ENCODE data around the gene CENPP. TPM values are rescaled to one million over a fixed set of nuclear protein-coding genes. Genes with fewer than 3 reads are reported as not detected.

CENPP gene
- total RNA-seq, 5 donors from 2014 or later (not counting 1 experiment from before 2014, with no cell fraction given): 1.9 to 5.0 (median 4.3) TPM

GRCh38 chr9:92294297-92294676 is 31.5 kb upstream of the CENPP start:
- H3K4me3 Mint-ChIP-seq: peak overlapping the region; percentile 97 to 99 (median 99)
- Histone ChIP-seq H3K9me3 (no peaks in the 10 kb centered on the region), H3K4me1 (ENCODE audit: control insufficient read depth in 1 of 2, extremely low read depth in 1 of 2, insufficient read depth in 2 of 2, low read length in 2 of 2) (peaks cover 20 to 24% of the 10 kb centered on the region in 2 experiments), H3K36me3 (ENCODE audit: control insufficient read depth in 2 of 2, extremely low read depth in 1 of 2, insufficient read depth in 1 of 2, low read length in 1 of 2) (peaks cover 0 to 24% of the 10 kb centered on the region in 2 donors), H3K27me3 (replicated peaks in 1 of 2; ENCODE audit: control insufficient read depth in 2 of 2, extremely low read depth in 1 of 2, insufficient read depth in 2 of 2, low read length in 1 of 2) (no peaks in the 10 kb centered on the region), H3K27ac (ENCODE audit: low read length) (peak overlapping the region; percentile 78), H3K4me3 (ENCODE audit: control insufficient read depth in 1 of 2, extremely low read depth in 1 of 2, low read length in 1 of 2) (peak overlapping the region; percentile 73 to 89)
- WGBS (ENCODE audit: insufficient coverage): 24% methylated on average over 13 of the region's 13 CpGs
- ChIA-PET POLR2A (no interaction called here), CTCF (no interaction called here)
- DNase-seq (peak in 7 of 35 experiments; percentile 1 to 24 (median 10)), ATAC-seq (replicated peaks in 1 of 4) (no peak)
- no peaks in the 10 kb centered on the region for H3K9me3 Mint-ChIP-seq
- peaks cover 35% of the 10 kb centered on the region for H3K36me3 Mint-ChIP-seq
- peaks cover 47 to 70% (median 64%) of the 10 kb centered on the region in 3 donors for H3K4me1 Mint-ChIP-seq
- peak overlapping the region; percentile 98 to 100 for H3K27ac Mint-ChIP-seq
- H3K27me3 Mint-ChIP-seq: no peaks in the 10 kb centered on the region

- ChIA-PET POLR2A (interaction anchor here in 1 of 2 donors (0.5 to 0.6 kb wide), 2 partner anchors 21 to 83 kb away, joined by 4 to 9 read pairs; no protein-coding TSS in a partner anchor), CTCF (interaction anchor here in 1 of 2 donors (1.6 kb wide), 1 partner anchor 30 kb away, joined by 9 read pairs; the partner anchor contains the start of genes CENPP and NOL8)
These were observed 30.4 kb upstream of the CENPP start for GRCh38 chr9:92295240-92295790.

GRCh38 chr9:92295827-92296258 is 29.9 kb upstream of the CENPP start:
- H3K9me3 ChIP-seq: no peaks in the 10 kb centered on the region
- peaks cover 0 to 37% of the 10 kb centered on the region in 2 donors for H3K36me3 ChIP-seq (ENCODE audit: control insufficient read depth in 2 of 2, extremely low read depth in 1 of 2, insufficient read depth in 1 of 2, low read length in 1 of 2)
- H3K27me3 Mint-ChIP-seq: no peaks in the 10 kb centered on the region
- no peak overlapping the region for H3K4me3 Mint-ChIP-seq
- peak overlapping the region; percentile 71 to 100 for H3K27ac Mint-ChIP-seq
- no peak overlapping the region for H3K27ac ChIP-seq (ENCODE audit: low read length)
- peaks cover 31% of the 10 kb centered on the region for H3K36me3 Mint-ChIP-seq
- DNase-seq (no peak), ATAC-seq (replicated peaks in 1 of 4) (no peak)
- H3K27me3 ChIP-seq (replicated peaks in 1 of 2; ENCODE audit: control insufficient read depth in 2 of 2, extremely low read depth in 1 of 2, insufficient read depth in 2 of 2, low read length in 1 of 2): no peaks in the 10 kb centered on the region
- no peaks in the 10 kb centered on the region for H3K9me3 Mint-ChIP-seq
- POLR2A ChIA-PET: interaction anchor here in 1 of 2 donors (0.6 kb wide), 1 partner anchor 20 kb away, joined by 9 read pairs; no protein-coding TSS in a partner anchor
- 70% methylated on average over 2 of the region's 4 CpGs for WGBS (ENCODE audit: insufficient coverage)
- peaks cover 20 to 24% of the 10 kb centered on the region in 2 experiments for H3K4me1 ChIP-seq (ENCODE audit: control insufficient read depth in 1 of 2, extremely low read depth in 1 of 2, insufficient read depth in 2 of 2, low read length in 2 of 2)
- CTCF ChIA-PET: interaction anchor here in 1 of 2 donors (1.6 kb wide), 1 partner anchor 30 kb away, joined by 9 read pairs; the partner anchor contains the start of genes CENPP and NOL8
- peaks cover 45 to 60% (median 56%) of the 10 kb centered on the region in 3 donors for H3K4me1 Mint-ChIP-seq
- no peak overlapping the region for H3K4me3 ChIP-seq (ENCODE audit: control insufficient read depth in 1 of 2, extremely low read depth in 1 of 2, low read length in 1 of 2)

More at GRCh38 chr9:92295240-92295790, 30.4 kb upstream of the CENPP start:
- H3K27me3 Mint-ChIP-seq: no peaks in the 10 kb centered on the region
- Histone ChIP-seq H3K36me3 (ENCODE audit: control insufficient read depth in 2 of 2, extremely low read depth in 1 of 2, insufficient read depth in 1 of 2, low read length in 1 of 2) (peaks cover 0 to 32% of the 10 kb centered on the region in 2 donors), H3K27ac (ENCODE audit: low read length) (no peak overlapping the region), H3K4me1 (ENCODE audit: control insufficient read depth in 1 of 2, extremely low read depth in 1 of 2, insufficient read depth in 2 of 2, low read length in 2 of 2) (peaks cover 20 to 24% of the 10 kb centered on the region in 2 experiments), H3K9me3 (no peaks in the 10 kb centered on the region), H3K27me3 (replicated peaks in 1 of 2; ENCODE audit: control insufficient read depth in 2 of 2, extremely low read depth in 1 of 2, insufficient read depth in 2 of 2, low read length in 1 of 2) (no peaks in the 10 kb centered on the region), H3K4me3 (ENCODE audit: control insufficient read depth in 1 of 2, extremely low read depth in 1 of 2, low read length in 1 of 2) (no peak overlapping the region)
- peaks cover 47 to 63% (median 59%) of the 10 kb centered on the region in 3 donors for H3K4me1 Mint-ChIP-seq
- no peak for ATAC-seq (replicated peaks in 1 of 4)
- no peaks in the 10 kb centered on the region for H3K9me3 Mint-ChIP-seq
- WGBS (ENCODE audit: insufficient coverage): 100% methylated on average over 3 of the region's 7 CpGs
- H3K36me3 Mint-ChIP-seq: peaks cover 30% of the 10 kb centered on the region
- peak overlapping the region in 2 of 3 donors; percentile 8 to 17 for H3K4me3 Mint-ChIP-seq
- peak overlapping the region; percentile 71 to 100 for H3K27ac Mint-ChIP-seq
- no peak for DNase-seq

- POLR2A ChIA-PET: no interaction called here
- H3K4me1 Mint-ChIP-seq: peaks cover 28 to 45% (median 39%) of the 10 kb centered on the region in 3 donors
- H3K9me3 Mint-ChIP-seq: no peaks in the 10 kb centered on the region
These were observed 28.1 kb upstream of the CENPP start for GRCh38 chr9:92297611-92298010.

GRCh38 chr9:92298036-92298435 is 27.7 kb upstream of the CENPP start:
- H3K27ac ChIP-seq (ENCODE audit: low read length): peak overlapping the region; percentile 75
- no peak for ATAC-seq (replicated peaks in 1 of 4)
- Mint-ChIP-seq H3K27ac (peak overlapping the region; percentile 85 to 94), H3K9me3 (no peaks in the 10 kb centered on the region), H3K4me1 (peaks cover 23 to 41% (median 35%) of the 10 kb centered on the region in 3 donors), H3K36me3 (peaks cover 45% of the 10 kb centered on the region), H3K4me3 (peak overlapping the region in 2 of 3 donors; percentile 68 to 71), H3K27me3 (no peaks in the 10 kb centered on the region)
- peak overlapping the region in 1 of 2 donors; percentile 6 for H3K4me3 ChIP-seq (ENCODE audit: control insufficient read depth in 1 of 2, extremely low read depth in 1 of 2, low read length in 1 of 2)
- H3K27me3 ChIP-seq (replicated peaks in 1 of 2; ENCODE audit: control insufficient read depth in 2 of 2, extremely low read depth in 1 of 2, insufficient read depth in 2 of 2, low read length in 1 of 2): no peaks in the 10 kb centered on the region
- ChIA-PET CTCF (interaction anchor here in 1 of 2 donors (0.5 kb wide), 1 partner anchor 129 kb away, joined by 6 read pairs; no protein-coding TSS in a partner anchor), POLR2A (no interaction called here)
- peaks cover 7 to 12% of the 10 kb centered on the region in 2 experiments for H3K4me1 ChIP-seq (ENCODE audit: control insufficient read depth in 1 of 2, extremely low read depth in 1 of 2, insufficient read depth in 2 of 2, low read length in 2 of 2)
- WGBS (ENCODE audit: insufficient coverage): no CpG with 5 or more reads among the region's 3 CpGs
- H3K36me3 ChIP-seq (ENCODE audit: control insufficient read depth in 2 of 2, extremely low read depth in 1 of 2, insufficient read depth in 1 of 2, low read length in 1 of 2): peaks cover 3 to 58% of the 10 kb centered on the region in 2 donors
- DNase-seq: no peak
- H3K9me3 ChIP-seq: no peaks in the 10 kb centered on the region

More at GRCh38 chr9:92297611-92298010, 28.1 kb upstream of the CENPP start:
- peaks cover 2 to 53% of the 10 kb centered on the region in 2 donors for H3K36me3 ChIP-seq (ENCODE audit: control insufficient read depth in 2 of 2, extremely low read depth in 1 of 2, insufficient read depth in 1 of 2, low read length in 1 of 2)
- H3K27ac Mint-ChIP-seq: peak overlapping the region; percentile 85 to 94
- no peaks in the 10 kb centered on the region for H3K27me3 Mint-ChIP-seq
- DNase-seq (peak in 1 of 35 experiments; percentile 19), ATAC-seq (replicated peaks in 1 of 4) (no peak)
- 100% methylated on average over 1 of the region's 3 CpGs for WGBS (ENCODE audit: insufficient coverage)
- H3K9me3 ChIP-seq: no peaks in the 10 kb centered on the region
- H3K4me3 Mint-ChIP-seq: peak overlapping the region in 2 of 3 donors; percentile 68 to 71
- H3K36me3 Mint-ChIP-seq: peaks cover 41% of the 10 kb centered on the region
- H3K27me3 ChIP-seq (replicated peaks in 1 of 2; ENCODE audit: control insufficient read depth in 2 of 2, extremely low read depth in 1 of 2, insufficient read depth in 2 of 2, low read length in 1 of 2): no peaks in the 10 kb centered on the region
- H3K4me1 ChIP-seq (ENCODE audit: control insufficient read depth in 1 of 2, extremely low read depth in 1 of 2, insufficient read depth in 2 of 2, low read length in 2 of 2): peaks cover 11 to 13% of the 10 kb centered on the region in 2 experiments
- peak overlapping the region in 1 of 2 donors; percentile 6 for H3K4me3 ChIP-seq (ENCODE audit: control insufficient read depth in 1 of 2, extremely low read depth in 1 of 2, low read length in 1 of 2)
- peak overlapping the region; percentile 75 for H3K27ac ChIP-seq (ENCODE audit: low read length)
- CTCF ChIA-PET: no interaction called here

- Histone ChIP-seq H3K4me1 (ENCODE audit: control insufficient read depth in 1 of 2, extremely low read depth in 1 of 2, insufficient read depth in 2 of 2, low read length in 2 of 2) (peaks cover 5 to 10% of the 10 kb centered on the region in 2 experiments), H3K4me3 (ENCODE audit: control insufficient read depth in 1 of 2, extremely low read depth in 1 of 2, low read length in 1 of 2) (no peak overlapping the region), H3K27ac (ENCODE audit: low read length) (no peak overlapping the region), H3K27me3 (replicated peaks in 1 of 2; ENCODE audit: control insufficient read depth in 2 of 2, extremely low read depth in 1 of 2, insufficient read depth in 2 of 2, low read length in 1 of 2) (no peaks in the 10 kb centered on the region), H3K9me3 (no peaks in the 10 kb centered on the region), H3K36me3 (ENCODE audit: control insufficient read depth in 2 of 2, extremely low read depth in 1 of 2, insufficient read depth in 1 of 2, low read length in 1 of 2) (peaks cover 3 to 68% of the 10 kb centered on the region in 2 donors)
- Mint-ChIP-seq H3K4me3 (no peak overlapping the region), H3K27me3 (no peaks in the 10 kb centered on the region), H3K27ac (peak overlapping the region in 1 of 2 donors; percentile 19), H3K36me3 (peaks cover 51% of the 10 kb centered on the region), H3K4me1 (peaks cover 13 to 33% (median 28%) of the 10 kb centered on the region in 3 donors), H3K9me3 (no peaks in the 10 kb centered on the region)
- ChIA-PET POLR2A (no interaction called here), CTCF (interaction anchor here (0.6 to 0.7 kb wide), 3 partner anchors 13 to 844 kb away, joined by 3 to 4 read pairs (median 3); no protein-coding TSS in a partner anchor)
- DNase-seq: no peak
- WGBS (ENCODE audit: insufficient coverage): 80% methylated on average over 1 of the region's 1 CpG
- ATAC-seq (replicated peaks in 1 of 4): no peak
These were observed 26.6 kb upstream of the CENPP start for GRCh38 chr9:92299116-92299515.
